K562 treated with DMSO at 1 percent for 24 hours (cell line): Measurements from ENCODE around the gene SRC. TPM values are rescaled to one million over a fixed set of nuclear protein-coding genes. Genes with fewer than 3 reads are reported as not detected.

Source experiments
- total RNA-seq: library from RNA; unstranded; fragments of 300-600 nt; gene quantifications from 2 replicates; pipeline ENCODE4 v1.2.3, GENCODE V29; 2022; ENCODE audit warnings: low read depth; ENCODE audit not compliant: insufficient read depth

SRC gene
- total RNA-seq, result 6.8 and 7.3 TPM in 2 replicates

DNA sequence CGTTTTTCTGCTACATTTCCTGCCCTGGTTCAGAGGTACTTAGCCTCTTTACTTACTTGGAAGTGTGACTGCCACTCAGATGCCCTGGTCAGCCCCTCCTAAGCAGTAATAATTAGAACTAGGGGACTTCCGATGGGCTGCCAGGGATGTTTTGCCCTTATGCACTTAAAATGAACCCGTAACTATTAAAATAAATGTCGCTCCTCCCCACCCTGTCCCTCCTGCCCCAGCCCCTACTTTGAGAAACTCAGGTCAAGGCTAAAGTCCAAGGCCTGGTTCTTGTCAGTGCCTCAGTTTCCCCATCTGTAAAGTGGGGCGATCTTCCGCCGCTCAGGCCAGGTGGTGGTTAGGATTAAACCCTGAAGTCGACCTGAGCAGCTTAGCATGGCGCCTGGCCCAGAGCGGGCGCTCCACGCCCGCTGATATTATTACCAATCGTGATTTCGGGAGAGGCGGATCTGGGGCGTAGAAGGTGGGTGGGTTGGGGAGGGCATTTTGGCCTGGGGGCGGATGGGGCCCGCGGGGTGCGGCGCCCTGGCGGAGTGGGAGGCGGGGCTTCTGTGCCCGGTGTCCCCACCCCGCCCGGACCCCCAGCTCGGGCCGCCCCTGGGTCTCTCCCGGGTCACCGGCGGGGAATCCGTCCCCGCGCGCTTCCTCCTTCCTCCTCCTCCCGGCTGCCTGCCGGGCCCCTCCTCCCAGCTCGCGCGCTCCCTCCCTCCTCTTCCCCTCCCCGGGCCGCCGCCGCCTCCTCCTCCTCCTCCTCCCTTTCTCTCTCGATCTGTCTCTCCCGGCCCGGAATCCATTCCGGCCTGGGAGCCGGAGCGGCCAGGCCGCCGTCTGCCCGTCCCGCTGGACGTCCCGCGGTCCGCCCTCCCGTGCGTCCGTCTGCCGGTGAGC is at the start of gene SRC:
SRC (plus strand) TSS at position 802 of the 897 bp plus-strand sequence. CDS start 38,014 bp downstream, outside the sequence.

Other genes with a start within 250 kb of the SRC start
- gene RPN2, start 166.8 kb upstream of the SRC start, total RNA-seq, result 278 and 285 TPM in 2 replicates
- 0.43 and 0.45 TPM in 2 replicates for gene MROH8, start 166.6 kb upstream of the SRC start, total RNA-seq
- gene GHRH, start 84.3 kb upstream of the SRC start, total RNA-seq, result not detected in 2 replicates
- 21.7 and 22.1 TPM in 2 replicates for gene MANBAL, start 56.5 kb upstream of the SRC start, total RNA-seq
- gene NNAT, start 175.1 kb downstream of the SRC start, total RNA-seq, result 1.7 TPM in 1 of 2 replicates, not detected in the other
- 42.2 and 47.3 TPM in 2 replicates for gene BLCAP, start 181.7 kb downstream of the SRC start, total RNA-seq